Measurements from ENCODE around the gene TTLL4.
"Not testable (repeated sequence)": the region's sequence is repeated elsewhere in the genome, so short reads cannot be mapped to it uniquely, and the experiment has no call there.

Gene TTLL4

DNA sequence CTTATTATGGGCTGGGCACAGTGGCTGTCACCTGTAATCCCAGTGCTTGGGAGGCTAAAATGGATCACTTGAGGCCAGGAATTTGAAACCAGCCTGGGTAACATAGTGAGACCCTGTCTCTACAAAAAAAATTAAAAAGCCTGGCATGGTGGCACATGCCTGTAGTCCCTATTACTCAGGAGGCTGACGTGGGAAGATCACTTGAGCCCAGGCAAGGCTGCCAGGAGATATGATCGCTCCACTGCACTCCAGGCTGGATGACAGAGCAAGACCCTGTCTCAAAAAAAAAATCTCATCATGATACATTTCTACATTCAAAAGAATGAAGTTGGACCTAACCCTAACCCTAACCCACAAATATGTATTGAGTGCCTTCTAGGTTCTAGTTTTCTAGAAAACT, 51.2 kb downstream of the TTLL4 start:
- H3K4me2 ChIP-seq (ENCODE audit: low read length): no peak overlapping the region
- no peak overlapping the region for H2AFZ ChIP-seq (ENCODE audit: low read length)

DNA sequence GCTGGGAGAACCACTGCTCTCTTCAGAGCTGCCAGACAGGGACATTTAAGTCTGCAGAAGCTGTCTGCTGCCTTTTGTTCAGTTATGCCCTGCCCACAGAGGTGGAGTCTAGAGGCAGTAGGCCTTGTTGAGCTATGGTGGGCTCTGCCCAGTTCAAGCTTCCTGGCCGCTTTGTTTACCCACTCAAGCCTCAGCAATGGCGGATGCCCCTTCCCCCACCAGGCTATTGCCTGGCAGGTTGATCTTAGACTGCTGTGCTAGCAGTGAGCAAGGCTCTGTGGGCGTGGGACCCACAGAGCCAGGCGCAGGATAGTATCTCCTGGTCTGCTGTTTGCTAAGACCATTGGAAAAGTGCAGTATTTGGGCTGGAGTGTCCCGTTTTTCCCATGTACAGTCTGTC, 62.1 kb downstream of the TTLL4 start:
- H3K4me3 ChIP-seq (ENCODE audit: low read depth, low read length, poor library complexity, severe bottlenecking); H3K36me3 ChIP-seq (ENCODE audit: insufficient read depth, low read length); H3K9me3 ChIP-seq (ENCODE audit: low read length); H3K9me2 ChIP-seq (ENCODE audit: low read depth, low read length); H4K20me1 ChIP-seq (ENCODE audit: insufficient read depth, low read length); H3K9ac ChIP-seq (ENCODE audit: low read length); H3F3A ChIP-seq (ENCODE audit: insufficient read depth, low read length); H3K4me1 ChIP-seq (ENCODE audit: insufficient read depth, low read length, severe bottlenecking); H3K27me3 ChIP-seq (ENCODE audit: insufficient read depth, low read length); H3K79me2 ChIP-seq (ENCODE audit: insufficient read depth, low read length); H2AFZ ChIP-seq (ENCODE audit: low read length); H3K27ac ChIP-seq (ENCODE audit: low read depth, low read length, poor library complexity, severe bottlenecking); H3K4me2 ChIP-seq (ENCODE audit: low read length): not testable (repeated sequence)

More for the DNA sequence above, 51.2 kb downstream of the TTLL4 start:
- Histone ChIP-seq H3K9ac (ENCODE audit: low read length) (no peak overlapping the region), H3K4me3 (ENCODE audit: low read depth, low read length, poor library complexity, severe bottlenecking) (no peak overlapping the region), H4K20me1 (ENCODE audit: insufficient read depth, low read length) (no peaks in the 10 kb centered on the region), H3K27me3 (ENCODE audit: insufficient read depth, low read length) (no peaks in the 10 kb centered on the region), H3F3A (ENCODE audit: insufficient read depth, low read length) (no peaks in the 10 kb centered on the region), H3K9me3 (ENCODE audit: low read length) (no peaks in the 10 kb centered on the region), H3K9me2 (ENCODE audit: low read depth, low read length) (no peaks in the 10 kb centered on the region), H3K27ac (ENCODE audit: low read depth, low read length, poor library complexity, severe bottlenecking) (no peak overlapping the region), H3K79me2 (ENCODE audit: insufficient read depth, low read length) (no peaks in the 10 kb centered on the region), H3K4me1 (ENCODE audit: insufficient read depth, low read length, severe bottlenecking) (no peaks in the 10 kb centered on the region), H3K36me3 (ENCODE audit: insufficient read depth, low read length) (0 out of 2 replicates have a peak, but pooled peaks cover 9% of the 10 kb centered on the region)
- TF ChIP-seq EZH2 (IDR thresholded peaks at IDR 0.05; ENCODE audit: borderline replicate concordance, low read length): no peak
- TF ChIP-seq, protein P1, sequence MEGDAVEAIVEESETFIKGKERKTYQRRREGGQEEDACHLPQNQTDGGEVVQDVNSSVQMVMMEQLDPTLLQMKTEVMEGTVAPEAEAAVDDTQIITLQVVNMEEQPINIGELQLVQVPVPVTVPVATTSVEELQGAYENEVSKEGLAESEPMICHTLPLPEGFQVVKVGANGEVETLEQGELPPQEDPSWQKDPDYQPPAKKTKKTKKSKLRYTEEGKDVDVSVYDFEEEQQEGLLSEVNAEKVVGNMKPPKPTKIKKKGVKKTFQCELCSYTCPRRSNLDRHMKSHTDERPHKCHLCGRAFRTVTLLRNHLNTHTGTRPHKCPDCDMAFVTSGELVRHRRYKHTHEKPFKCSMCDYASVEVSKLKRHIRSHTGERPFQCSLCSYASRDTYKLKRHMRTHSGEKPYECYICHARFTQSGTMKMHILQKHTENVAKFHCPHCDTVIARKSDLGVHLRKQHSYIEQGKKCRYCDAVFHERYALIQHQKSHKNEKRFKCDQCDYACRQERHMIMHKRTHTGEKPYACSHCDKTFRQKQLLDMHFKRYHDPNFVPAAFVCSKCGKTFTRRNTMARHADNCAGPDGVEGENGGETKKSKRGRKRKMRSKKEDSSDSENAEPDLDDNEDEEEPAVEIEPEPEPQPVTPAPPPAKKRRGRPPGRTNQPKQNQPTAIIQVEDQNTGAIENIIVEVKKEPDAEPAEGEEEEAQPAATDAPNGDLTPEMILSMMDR (IDR thresholded peaks at IDR 0.05; ENCODE audit: low read length): no peak

DNA sequence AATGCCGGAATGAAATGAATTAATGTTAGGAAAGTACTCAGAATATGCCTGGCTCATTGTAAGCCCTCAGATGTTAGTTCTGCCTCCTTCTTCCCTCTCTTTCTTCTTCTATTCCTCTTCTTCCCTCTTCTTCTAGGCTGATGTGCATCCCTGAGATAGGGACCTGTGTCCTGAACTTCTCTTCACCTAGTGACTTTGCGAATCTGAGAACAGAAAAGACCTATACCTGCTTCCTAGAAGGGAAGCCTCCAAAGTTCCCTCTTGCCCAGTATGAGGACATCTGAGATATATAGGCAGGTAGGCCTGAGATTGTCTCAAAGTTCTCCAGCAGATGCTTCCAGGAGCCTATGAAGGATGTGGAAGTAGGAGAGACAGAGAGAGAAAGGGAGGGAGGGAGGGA, 63.2 kb downstream of the TTLL4 start:
- H3K4me3 ChIP-seq (ENCODE audit: low read depth, low read length, poor library complexity, severe bottlenecking): no peak overlapping the region
- no peaks in the 10 kb centered on the region for H3K79me2 ChIP-seq (ENCODE audit: insufficient read depth, low read length)
- H3K4me2 ChIP-seq (ENCODE audit: low read length): no peak overlapping the region
- no peaks in the 10 kb centered on the region; the same call in 1 of the 2 replicates for H3K27me3 ChIP-seq (ENCODE audit: insufficient read depth, low read length)
- no peaks in the 10 kb centered on the region for H3K4me1 ChIP-seq (ENCODE audit: insufficient read depth, low read length, severe bottlenecking)
- H4K20me1 ChIP-seq (ENCODE audit: insufficient read depth, low read length): no peaks in the 10 kb centered on the region
- no peak overlapping the region for H2AFZ ChIP-seq (ENCODE audit: low read length)
- TF ChIP-seq, protein P1 (IDR thresholded peaks at IDR 0.05; ENCODE audit: low read length): no peak
- TF ChIP-seq EZH2 (IDR thresholded peaks at IDR 0.05; ENCODE audit: borderline replicate concordance, low read length): no peak
- H3K27ac ChIP-seq (ENCODE audit: low read depth, low read length, poor library complexity, severe bottlenecking): no peak overlapping the region
- H3F3A ChIP-seq (ENCODE audit: insufficient read depth, low read length): no peaks in the 10 kb centered on the region
- no peak overlapping the region for H3K9ac ChIP-seq (ENCODE audit: low read length)
- no peaks in the 10 kb centered on the region for H3K9me3 ChIP-seq (ENCODE audit: low read length)
- no peaks in the 10 kb centered on the region for H3K36me3 ChIP-seq (ENCODE audit: insufficient read depth, low read length)
- no peaks in the 10 kb centered on the region for H3K9me2 ChIP-seq (ENCODE audit: low read depth, low read length)

DNA sequence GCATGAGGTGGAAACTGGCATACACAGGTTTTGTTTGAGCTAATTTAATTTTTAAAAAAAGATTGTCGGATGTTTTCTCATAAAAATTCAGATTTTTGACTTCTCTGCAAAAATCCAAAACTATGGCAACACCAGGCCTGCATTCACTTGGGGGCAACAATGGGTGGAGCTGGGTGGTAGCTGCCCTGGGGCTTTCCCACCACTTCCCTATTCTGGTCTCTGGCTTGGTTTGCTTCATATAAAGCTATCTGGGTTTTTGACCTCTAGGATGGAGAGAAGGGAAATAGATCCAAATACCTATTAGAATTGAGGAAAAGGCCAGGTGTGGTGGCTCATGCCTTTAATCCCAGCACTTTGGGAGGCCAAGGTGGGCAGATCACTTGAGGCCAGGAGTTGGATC, 65.9 kb downstream of the TTLL4 start:
- no peaks in the 10 kb centered on the region; the same call in 1 of the 2 replicates for H3K27me3 ChIP-seq (ENCODE audit: insufficient read depth, low read length)
- TF ChIP-seq, protein P1 (IDR thresholded peaks at IDR 0.05; ENCODE audit: low read length): no peak
- no peak for TF ChIP-seq EZH2 (IDR thresholded peaks at IDR 0.05; ENCODE audit: borderline replicate concordance, low read length)
- H3K9me2 ChIP-seq (ENCODE audit: low read depth, low read length): no peaks in the 10 kb centered on the region
- H2AFZ ChIP-seq (ENCODE audit: low read length): no peak overlapping the region
- H3F3A ChIP-seq (ENCODE audit: insufficient read depth, low read length): no peaks in the 10 kb centered on the region
- H3K4me1 ChIP-seq (ENCODE audit: insufficient read depth, low read length, severe bottlenecking): no peaks in the 10 kb centered on the region
- no peaks in the 10 kb centered on the region for H3K36me3 ChIP-seq (ENCODE audit: insufficient read depth, low read length)
- no peak overlapping the region for H3K9ac ChIP-seq (ENCODE audit: low read length)
- H3K4me2 ChIP-seq (ENCODE audit: low read length): no peak overlapping the region
- no peaks in the 10 kb centered on the region for H3K79me2 ChIP-seq (ENCODE audit: insufficient read depth, low read length)
- H3K9me3 ChIP-seq (ENCODE audit: low read length): no peaks in the 10 kb centered on the region
- H3K27ac ChIP-seq (ENCODE audit: low read depth, low read length, poor library complexity, severe bottlenecking): no peak overlapping the region
- no peaks in the 10 kb centered on the region for H4K20me1 ChIP-seq (ENCODE audit: insufficient read depth, low read length)
- H3K4me3 ChIP-seq (ENCODE audit: low read depth, low read length, poor library complexity, severe bottlenecking): no peak overlapping the region
